Peyer's patch (tissue), 4 donors: ENCODE measurements around the gene SH3TC1. TPM values are rescaled to one million over a fixed set of nuclear protein-coding genes. Genes with fewer than 3 reads are reported as not detected.
A peak's percentile ranks its signal among the peaks of the same experiment; 100 is the strongest.

ENCODE experiments used
- DNase-seq, 3 donors: peaks; one replicate each; pipeline ENCODE4 v3.0.0-alpha.2; 2017 to 2019
- H3K27ac ChIP-seq, 4 donors: fragments of 200-600 bp; sonication (generic); one replicate each; pipeline ENCODE4 v1.5.1; 2016 to 2019
- H3K27me3 ChIP-seq, 2 donors: fragments of 200-600 bp; sonication (generic); one replicate each; pipeline ENCODE4 v1.5.1; 2019
- H3K36me3 ChIP-seq, 3 donors: fragments of 200-600 bp; sonication (generic); one replicate each; pipeline ENCODE4 v1.5.1; 2016 to 2019
- H3K4me1 ChIP-seq, 4 donors: fragments of 200-600 bp; sonication (generic); one replicate each; pipeline ENCODE4 v1.5.1; 2016 to 2019
- H3K4me3 ChIP-seq, 4 donors: fragments of 200-600 bp; sonication (generic); 1 replicate in 3 of 4; 2 replicates in 1 of 4; pipeline ENCODE4 v1.5.1; 2016 to 2019; ENCODE audit warnings: mild to moderate bottlenecking in 1 of 4
- H3K9me3 ChIP-seq, 4 donors: fragments of 200-600 bp; sonication (generic); one replicate each; pipeline ENCODE4 v1.5.1; 2016 to 2019; ENCODE audit warnings: mild to moderate bottlenecking in 1 of 4
- CTCF ChIP-seq, 6 experiments: fragments of 450-650 bp in 4 of 6; fragments of 200-600 bp in 2 of 6; sonication (generic) in 1 of 6; IDR thresholded peaks; one replicate each; pipeline ENCODE4 v1.5.1; 2017 to 2019; ENCODE audit warnings: antibody characterized with exemption in 6 of 6, mild to moderate bottlenecking in 3 of 6, moderate library complexity in 1 of 6
- POLR2A ChIP-seq, 2 donors: fragments of 450-650 bp; IDR thresholded peaks; one replicate each; pipeline ENCODE4 v1.5.1; 2017; ENCODE audit warnings: antibody characterized with exemption in 2 of 2, mild to moderate bottlenecking in 2 of 2, moderate library complexity in 2 of 2
- total RNA-seq, 4 donors: library from RNA; depleted of rRNA; stranded (reverse); fragments of >200 nt; gene quantifications; one replicate each; pipeline ENCODE4 v1.1.0, GENCODE V29; 2016

Gene SH3TC1
- total RNA-seq, 4 donors from 2014 or later, result 4.2 to 88.3 (median 11.8) TPM

GRCh38 chr4:8235224-8235623 is 36.1 kb downstream of the SH3TC1 start:
- Histone ChIP-seq H3K36me3 (peaks cover 0 to 9% (median 0%) of the 10 kb centered on the region in 3 donors), H3K4me3 (no peak overlapping the region)
- peak in 2 of 3 donors; percentile 27 to 70 for DNase-seq

GRCh38 chr4:8235686-8236085 is 36.6 kb downstream of the SH3TC1 start:
- no peaks in the 10 kb centered on the region for H3K27me3 ChIP-seq

More at GRCh38 chr4:8235224-8235623, 36.1 kb downstream of the SH3TC1 start:
- H3K27me3 ChIP-seq, result no peaks in the 10 kb centered on the region
- no peak for TF ChIP-seq POLR2A (IDR thresholded peaks at IDR 0.05)
- no peak for TF ChIP-seq CTCF (IDR thresholded peaks at IDR 0.05)
- H3K9me3 ChIP-seq, result no peaks in the 10 kb centered on the region
- H3K27ac ChIP-seq, result no peak overlapping the region
- H3K4me1 ChIP-seq, result peaks cover 0 to 4% (median 0%) of the 10 kb centered on the region in 4 donors

GRCh38 chr4:8236106-8236919 is 37.2 kb downstream of the SH3TC1 start:
- Histone ChIP-seq H3K4me1 (peaks cover 0 to 4% (median 0%) of the 10 kb centered on the region in 4 donors), H3K27ac (no peak overlapping the region), H3K9me3 (no peaks in the 10 kb centered on the region), H3K27me3 (no peaks in the 10 kb centered on the region), H3K36me3 (peaks cover 0 to 9% (median 0%) of the 10 kb centered on the region in 3 donors), H3K4me3 (no peak overlapping the region)
- TF ChIP-seq CTCF (IDR thresholded peaks at IDR 0.05) (no peak), POLR2A (IDR thresholded peaks at IDR 0.05) (no peak)
- DNase-seq, result no peak

More at GRCh38 chr4:8235686-8236085, 36.6 kb downstream of the SH3TC1 start:
- Histone ChIP-seq H3K9me3 (no peaks in the 10 kb centered on the region), H3K36me3 (peaks cover 0 to 9% (median 0%) of the 10 kb centered on the region in 3 donors), H3K4me3 (no peak overlapping the region), H3K4me1 (peaks cover 0 to 4% (median 0%) of the 10 kb centered on the region in 4 donors), H3K27ac (no peak overlapping the region)
- no peak for DNase-seq
- TF ChIP-seq CTCF (IDR thresholded peaks at IDR 0.05), result no peak
- no peak for TF ChIP-seq POLR2A (IDR thresholded peaks at IDR 0.05)

DNA sequence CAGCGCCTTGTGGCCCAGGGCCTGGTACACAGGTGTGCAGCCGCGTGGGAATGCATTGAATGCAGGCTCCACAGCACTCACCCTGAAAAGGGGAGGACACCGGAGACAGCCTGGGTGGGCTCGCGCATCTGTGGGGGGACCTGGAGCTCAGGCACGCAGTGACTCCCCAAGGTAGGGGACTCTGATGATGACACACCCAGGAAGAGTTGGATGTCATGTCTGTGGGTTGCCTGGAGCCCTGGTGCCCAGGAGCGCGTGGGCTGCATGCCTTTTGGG is 37.8 kb downstream of the SH3TC1 start:
- no peak overlapping the region for H3K27ac ChIP-seq
- H3K9me3 ChIP-seq, result no peaks in the 10 kb centered on the region
- no peak for DNase-seq
- peaks cover 0 to 9% (median 0%) of the 10 kb centered on the region in 3 donors for H3K36me3 ChIP-seq
- H3K4me1 ChIP-seq, result peaks cover 0 to 4% (median 0%) of the 10 kb centered on the region in 4 donors
- TF ChIP-seq CTCF (IDR thresholded peaks at IDR 0.05), result no peak
- H3K27me3 ChIP-seq, result no peaks in the 10 kb centered on the region
- no peak overlapping the region for H3K4me3 ChIP-seq

- H3K27ac ChIP-seq, result no peak overlapping the region
Observed at GRCh38 chr4:8237256-8237989, 38.3 kb downstream of the SH3TC1 start.

More at GRCh38 chr4:8237256-8237989, 38.3 kb downstream of the SH3TC1 start:
- Histone ChIP-seq H3K27me3 (no peaks in the 10 kb centered on the region), H3K36me3 (peaks cover 0 to 9% (median 0%) of the 10 kb centered on the region in 3 donors), H3K4me3 (no peak overlapping the region), H3K9me3 (no peaks in the 10 kb centered on the region), H3K4me1 (peaks cover 0 to 4% (median 2%) of the 10 kb centered on the region in 4 donors)
- DNase-seq, result no peak
- TF ChIP-seq CTCF (IDR thresholded peaks at IDR 0.05) (no peak), POLR2A (IDR thresholded peaks at IDR 0.05) (no peak)
